ENCODE data around the gene CUEDC1.

Gene CUEDC1

DNA sequence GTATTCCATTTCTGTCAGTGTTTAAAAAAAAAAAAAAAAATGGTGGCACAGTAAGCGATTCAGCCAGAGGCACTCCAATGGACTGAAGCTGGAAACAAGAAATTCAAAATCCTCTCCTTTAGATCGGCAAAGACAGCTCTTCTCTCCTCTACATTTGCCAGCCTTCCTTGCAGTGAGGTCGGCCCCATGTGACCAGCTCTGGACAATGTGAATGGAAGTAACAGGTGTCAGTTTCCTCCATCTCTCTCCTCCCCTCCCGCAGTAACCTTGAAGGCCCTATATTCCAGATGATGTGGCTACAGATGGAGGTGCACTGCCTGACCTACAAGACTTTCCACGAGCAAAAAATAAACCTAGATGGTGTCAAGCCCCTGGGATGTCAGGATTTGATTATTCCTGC is 15.0 kb downstream of the CUEDC1 start:
- TF ChIP-seq, protein P1, sequence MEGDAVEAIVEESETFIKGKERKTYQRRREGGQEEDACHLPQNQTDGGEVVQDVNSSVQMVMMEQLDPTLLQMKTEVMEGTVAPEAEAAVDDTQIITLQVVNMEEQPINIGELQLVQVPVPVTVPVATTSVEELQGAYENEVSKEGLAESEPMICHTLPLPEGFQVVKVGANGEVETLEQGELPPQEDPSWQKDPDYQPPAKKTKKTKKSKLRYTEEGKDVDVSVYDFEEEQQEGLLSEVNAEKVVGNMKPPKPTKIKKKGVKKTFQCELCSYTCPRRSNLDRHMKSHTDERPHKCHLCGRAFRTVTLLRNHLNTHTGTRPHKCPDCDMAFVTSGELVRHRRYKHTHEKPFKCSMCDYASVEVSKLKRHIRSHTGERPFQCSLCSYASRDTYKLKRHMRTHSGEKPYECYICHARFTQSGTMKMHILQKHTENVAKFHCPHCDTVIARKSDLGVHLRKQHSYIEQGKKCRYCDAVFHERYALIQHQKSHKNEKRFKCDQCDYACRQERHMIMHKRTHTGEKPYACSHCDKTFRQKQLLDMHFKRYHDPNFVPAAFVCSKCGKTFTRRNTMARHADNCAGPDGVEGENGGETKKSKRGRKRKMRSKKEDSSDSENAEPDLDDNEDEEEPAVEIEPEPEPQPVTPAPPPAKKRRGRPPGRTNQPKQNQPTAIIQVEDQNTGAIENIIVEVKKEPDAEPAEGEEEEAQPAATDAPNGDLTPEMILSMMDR (IDR thresholded peaks at IDR 0.05; ENCODE audit: control insufficient read depth, insufficient read depth, low read depth, low read length, missing control alignments): no peak
- no peak overlapping the region for H3K4me3 ChIP-seq (ENCODE audit: control insufficient read depth, low read depth, low read length)
- DNase-seq (ENCODE audit: low read depth): no peak

- DNase-seq (ENCODE audit: low read depth): no peak
- TF ChIP-seq, protein P1 (IDR thresholded peaks at IDR 0.05; ENCODE audit: control insufficient read depth, insufficient read depth, low read depth, low read length, missing control alignments): no peak
- no peak overlapping the region for H3K4me3 ChIP-seq (ENCODE audit: control insufficient read depth, low read depth, low read length)
These were observed 15.4 kb downstream of the CUEDC1 start for GRCh38 chr17:57939797-57940196.

DNA sequence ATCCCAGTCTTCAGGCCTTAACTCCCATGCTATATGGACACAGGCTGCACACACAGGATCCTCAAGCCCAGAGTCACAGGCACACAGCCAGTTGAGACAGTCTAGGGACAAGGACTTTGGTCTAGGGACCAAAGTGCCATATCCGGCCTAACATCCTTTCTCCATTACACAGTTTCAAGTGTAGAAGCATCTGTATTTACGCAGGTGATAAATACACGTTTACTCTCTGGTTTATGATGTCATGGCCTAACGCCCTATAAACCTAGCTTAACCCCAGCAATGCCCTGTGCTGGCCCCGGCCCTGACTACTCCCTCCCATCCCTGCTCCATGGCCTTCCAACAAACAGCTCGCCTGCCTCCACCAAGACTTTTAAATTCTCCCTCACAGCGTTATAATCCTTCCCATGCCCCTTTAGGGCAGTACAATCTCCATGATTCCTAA is 17.1 kb downstream of the CUEDC1 start:
- H3K4me3 ChIP-seq (ENCODE audit: control insufficient read depth, low read depth, low read length): no peak overlapping the region
- DNase-seq (ENCODE audit: low read depth): no peak
- TF ChIP-seq, protein P1 (IDR thresholded peaks at IDR 0.05; ENCODE audit: control insufficient read depth, insufficient read depth, low read depth, low read length, missing control alignments): no peak

DNA sequence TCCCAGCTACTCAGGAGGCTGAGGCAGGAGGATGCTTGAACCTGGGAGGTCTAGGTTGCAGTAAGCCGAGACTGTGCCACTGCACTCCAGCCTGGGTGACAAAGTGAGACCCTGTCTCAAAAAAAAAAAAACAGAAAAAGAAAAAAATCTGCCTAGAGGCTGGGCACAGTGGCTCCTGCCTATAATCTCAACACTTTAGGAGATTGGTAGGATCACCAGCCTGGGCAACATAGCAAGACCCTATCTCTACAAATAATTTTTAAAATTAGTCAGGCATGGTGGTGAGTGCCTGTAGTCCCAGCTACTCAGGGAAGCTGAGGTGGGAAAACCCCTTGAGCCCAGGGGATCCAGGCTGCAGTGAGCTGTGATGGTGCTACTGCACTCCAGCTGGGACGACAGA is 17.7 kb downstream of the CUEDC1 start:
- no peak overlapping the region for H3K4me3 ChIP-seq (ENCODE audit: control insufficient read depth, low read depth, low read length)
- TF ChIP-seq, protein P1 (IDR thresholded peaks at IDR 0.05; ENCODE audit: control insufficient read depth, insufficient read depth, low read depth, low read length, missing control alignments): no peak
- DNase-seq (ENCODE audit: low read depth): no peak

GRCh38 chr17:57935833-57936807 is 19.1 kb downstream of the CUEDC1 start:
- no peak for DNase-seq (ENCODE audit: low read depth)
- H3K4me3 ChIP-seq (ENCODE audit: control insufficient read depth, low read depth, low read length): no peak overlapping the region
- TF ChIP-seq, protein P1 (IDR thresholded peaks at IDR 0.05; ENCODE audit: control insufficient read depth, insufficient read depth, low read depth, low read length, missing control alignments): no peak

DNA sequence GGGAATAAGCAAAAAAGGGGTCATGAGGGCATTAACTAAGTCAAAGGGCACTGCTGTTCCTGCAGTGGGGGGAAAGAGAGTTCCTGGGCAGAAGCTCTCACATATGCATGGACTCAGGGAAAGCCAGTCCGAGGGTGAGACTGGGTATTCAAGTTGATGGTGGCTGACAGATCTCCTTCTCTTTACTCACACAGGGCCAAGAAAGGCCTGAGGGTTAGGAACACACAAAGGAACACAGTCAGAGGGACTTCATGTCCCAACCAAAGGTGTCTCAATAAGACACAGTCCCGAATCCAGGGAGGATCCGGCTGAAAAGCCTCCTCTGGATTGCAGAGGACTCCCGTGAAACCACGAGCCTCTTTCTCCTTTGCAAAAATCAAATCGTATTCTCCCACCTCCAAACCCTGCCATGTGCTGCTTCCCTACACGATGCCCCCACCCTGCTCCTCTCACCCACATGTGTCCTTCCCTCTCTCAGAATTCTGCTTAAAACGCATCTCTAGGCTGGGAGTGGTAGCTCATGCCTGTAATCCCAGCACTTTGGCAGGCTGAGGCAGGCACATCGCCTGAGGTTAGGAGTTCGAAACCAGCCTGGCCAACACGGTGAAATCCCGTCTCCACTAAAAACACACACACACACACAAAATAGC is 23.6 kb downstream of the CUEDC1 start:
- DNase-seq (ENCODE audit: low read depth): no peak
- TF ChIP-seq, protein P1 (IDR thresholded peaks at IDR 0.05; ENCODE audit: control insufficient read depth, insufficient read depth, low read depth, low read length, missing control alignments): no peak
- H3K4me3 ChIP-seq (ENCODE audit: control insufficient read depth, low read depth, low read length): no peak overlapping the region

All from AG09309 (cell line).